ENCODE data around the gene HOXC11.

Gene HOXC11

DNA sequence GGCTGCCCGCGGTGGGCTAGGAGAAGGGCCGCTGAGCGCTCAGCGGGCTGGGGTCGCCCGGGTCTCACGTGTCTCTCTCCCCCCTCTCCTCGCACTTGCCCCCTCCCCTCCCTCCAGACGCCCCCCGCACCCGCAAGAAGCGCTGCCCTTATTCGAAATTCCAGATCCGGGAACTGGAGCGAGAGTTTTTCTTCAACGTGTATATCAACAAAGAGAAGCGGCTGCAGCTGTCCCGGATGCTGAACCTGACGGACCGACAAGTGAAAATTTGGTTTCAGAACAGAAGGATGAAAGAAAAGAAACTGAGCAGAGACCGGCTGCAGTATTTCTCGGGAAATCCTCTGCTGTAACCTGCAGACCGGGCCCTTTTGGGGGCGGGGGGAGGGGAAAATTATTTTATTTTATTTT, 2.1 kb downstream of the HOXC11 start:
- no peak for DNase-seq

DNA sequence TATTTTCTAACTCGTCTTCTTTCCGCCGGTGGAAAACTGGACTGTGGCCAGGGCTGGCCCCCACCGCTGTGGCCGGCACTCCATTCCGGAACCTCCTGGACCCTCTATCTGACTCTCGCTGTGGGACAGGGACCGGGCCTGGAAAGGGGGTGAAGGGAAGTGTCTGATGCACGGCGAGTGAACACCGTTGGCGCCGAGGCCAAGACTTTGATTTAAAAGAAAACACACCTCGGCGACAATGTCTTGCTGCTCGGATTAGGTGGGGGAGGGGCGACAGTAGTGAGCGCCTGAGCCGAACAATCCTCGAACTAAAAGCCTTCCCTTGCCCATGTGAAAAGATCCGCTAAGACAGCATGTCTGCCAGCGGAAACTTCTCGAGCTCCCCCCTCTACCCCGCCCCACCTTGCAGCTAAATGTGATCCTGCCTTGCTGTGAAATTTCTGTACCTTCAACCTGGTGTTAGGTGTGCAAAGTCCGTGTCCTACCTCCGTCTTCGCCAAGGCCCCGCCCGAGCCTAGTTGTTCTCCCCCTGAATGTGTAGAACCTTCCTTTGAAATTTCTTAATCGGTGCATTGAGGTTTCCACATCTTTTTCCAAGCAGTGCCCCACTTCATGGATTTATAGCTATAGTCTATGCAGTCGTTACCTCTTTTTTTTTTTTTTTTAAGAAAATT, 2.7 kb downstream of the HOXC11 start:
- no peak for DNase-seq

DNA sequence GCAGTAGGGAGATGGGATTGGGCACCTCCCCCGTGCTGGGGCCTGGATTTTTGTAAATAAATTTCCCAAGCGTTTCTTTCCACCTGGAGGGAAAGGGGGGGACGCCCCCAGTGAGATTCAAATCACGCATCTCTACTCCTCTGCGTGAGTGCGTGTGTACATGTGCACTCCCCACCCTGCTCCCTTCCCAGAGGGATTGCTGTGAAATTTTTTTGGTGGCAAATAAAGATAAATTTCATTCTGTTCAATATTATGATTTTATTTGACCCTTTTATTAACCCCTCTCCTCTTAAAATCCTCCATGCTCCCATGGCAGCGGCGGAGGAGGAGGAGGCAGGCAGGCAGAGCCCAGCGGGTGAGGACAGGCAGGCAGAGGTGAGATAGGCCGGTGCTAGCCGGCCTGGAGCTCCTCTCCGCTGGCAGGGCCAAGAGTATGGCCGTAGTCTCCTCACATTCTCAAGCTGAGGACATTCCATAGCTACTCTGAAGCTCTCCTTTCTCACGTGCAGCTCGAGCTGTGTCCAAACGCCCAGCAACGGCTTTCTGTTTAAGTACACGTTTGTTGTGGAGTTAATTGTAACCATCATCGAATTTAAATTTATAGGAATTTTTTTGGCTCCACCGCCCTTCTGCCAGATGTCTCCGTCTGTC, 3.4 kb downstream of the HOXC11 start:
- no peak for DNase-seq

DNA sequence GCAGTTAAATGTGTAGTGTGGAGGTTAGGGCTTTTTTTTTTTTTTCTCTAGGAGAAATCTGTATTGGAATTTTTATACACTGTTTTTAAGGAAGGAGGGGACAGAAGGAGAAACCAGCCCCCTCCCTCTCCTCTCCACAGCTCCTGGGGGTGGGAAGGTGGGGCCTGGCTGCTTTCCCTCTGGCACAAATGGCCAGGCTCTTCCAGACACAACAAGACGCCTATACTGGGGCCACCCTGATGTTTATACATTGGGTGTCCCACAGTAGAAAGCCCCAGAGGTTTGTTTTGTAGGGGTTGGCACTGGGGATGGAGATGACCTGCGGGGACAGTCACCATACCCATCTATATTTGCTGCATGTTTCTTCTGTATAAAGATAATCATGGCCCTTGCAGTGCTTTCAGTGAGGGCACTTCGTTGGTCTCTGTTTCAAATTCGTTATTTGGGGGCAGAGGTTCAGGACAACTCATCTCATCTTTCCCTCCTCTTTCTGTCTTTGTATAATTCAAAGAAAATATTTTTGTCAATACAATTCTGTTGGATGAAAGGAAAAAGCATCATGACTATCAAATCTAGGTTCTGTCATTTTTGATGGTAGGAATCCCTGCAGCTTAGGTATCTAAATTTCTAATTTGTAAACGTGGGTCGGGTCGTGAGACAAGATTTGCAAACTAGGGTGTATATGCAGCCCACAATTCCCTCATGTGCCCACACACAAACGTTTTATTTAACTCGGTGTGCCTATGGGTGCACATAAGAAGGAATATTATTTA, 4.1 kb downstream of the HOXC11 start:
- no peak for DNase-seq

DNA sequence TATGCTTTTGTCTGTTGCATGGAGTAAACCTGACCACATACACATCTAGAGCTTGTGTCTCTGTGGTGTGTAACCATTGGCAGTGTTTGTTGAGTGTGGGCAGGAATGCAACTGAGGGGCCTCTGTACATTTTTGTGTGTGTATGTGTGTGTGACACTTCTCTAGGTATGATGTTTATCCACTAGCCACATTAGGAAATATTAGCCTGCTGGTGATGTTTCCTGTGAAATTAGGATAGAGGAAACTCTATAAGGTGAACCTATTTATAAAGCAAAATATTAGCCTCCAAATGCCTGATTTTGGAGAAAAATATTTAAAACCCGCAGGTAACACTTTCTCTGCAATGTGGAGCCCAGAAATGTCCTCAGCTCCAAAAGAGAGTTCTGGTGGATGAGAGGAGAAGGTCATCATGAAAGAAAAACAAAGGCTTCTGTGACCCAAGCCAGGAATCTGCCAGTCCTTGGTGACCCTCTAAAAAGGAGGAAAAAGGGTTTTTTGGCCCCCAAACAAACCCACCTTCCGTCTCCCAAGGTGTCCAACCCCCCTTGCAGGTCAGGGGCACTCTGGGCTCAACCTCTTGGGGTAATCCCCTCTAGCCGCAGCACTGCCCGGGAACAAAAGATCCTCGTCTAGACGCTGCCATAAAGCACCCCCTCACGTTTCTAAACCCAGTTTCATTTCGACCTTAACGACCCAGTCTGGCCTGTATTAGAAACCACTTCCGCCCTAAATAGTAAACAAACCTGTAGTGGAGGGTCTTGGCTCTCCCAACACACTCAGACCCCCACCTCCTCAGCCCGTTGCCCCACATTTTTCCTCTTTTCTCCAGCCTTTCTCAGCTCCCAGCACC, 4.9 kb downstream of the HOXC11 start:
- no peak for DNase-seq

DNA sequence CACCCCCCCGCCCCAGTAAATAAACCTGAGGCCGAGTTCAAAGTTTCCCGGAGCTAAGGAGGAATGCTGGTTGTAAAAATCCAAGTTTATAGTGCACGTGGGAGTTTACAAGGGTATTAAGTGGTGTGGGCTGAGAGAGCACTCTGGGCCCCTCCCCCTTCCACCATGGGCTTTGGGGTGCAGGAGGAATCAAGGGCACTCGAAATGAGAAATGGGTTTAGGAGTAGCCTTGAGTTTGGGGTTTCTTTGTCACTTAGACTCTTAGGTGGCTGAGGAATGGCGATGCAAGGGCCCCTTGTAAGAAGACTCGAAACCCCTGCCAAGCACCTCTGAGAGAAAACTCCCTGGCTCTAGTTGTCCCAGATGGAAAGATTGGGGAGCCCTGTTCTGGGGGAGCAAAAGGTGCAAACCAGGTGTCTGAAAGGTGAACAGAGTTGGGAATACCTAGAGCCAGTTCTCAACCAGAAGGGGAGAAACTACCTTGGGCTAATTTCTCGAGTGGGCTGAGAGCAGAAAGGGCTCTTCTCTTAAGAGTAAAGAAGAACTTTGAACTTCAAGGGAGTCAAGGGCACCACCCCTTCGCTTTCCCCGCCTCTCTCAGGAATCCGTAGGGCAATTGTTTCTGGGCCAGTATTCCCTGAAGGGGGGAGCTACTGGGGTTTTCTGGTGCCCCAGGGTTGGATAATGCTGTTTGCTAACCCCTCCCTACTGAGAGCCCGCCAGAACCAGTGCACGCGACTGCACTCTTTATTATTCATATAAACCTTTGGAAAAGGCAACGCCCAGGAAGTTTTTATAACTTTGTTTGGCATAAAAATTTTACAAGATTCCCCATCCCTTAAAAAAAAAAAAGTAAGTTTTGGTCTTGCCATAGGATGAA, 5.8 kb downstream of the HOXC11 start:
- no peak for DNase-seq

DNA sequence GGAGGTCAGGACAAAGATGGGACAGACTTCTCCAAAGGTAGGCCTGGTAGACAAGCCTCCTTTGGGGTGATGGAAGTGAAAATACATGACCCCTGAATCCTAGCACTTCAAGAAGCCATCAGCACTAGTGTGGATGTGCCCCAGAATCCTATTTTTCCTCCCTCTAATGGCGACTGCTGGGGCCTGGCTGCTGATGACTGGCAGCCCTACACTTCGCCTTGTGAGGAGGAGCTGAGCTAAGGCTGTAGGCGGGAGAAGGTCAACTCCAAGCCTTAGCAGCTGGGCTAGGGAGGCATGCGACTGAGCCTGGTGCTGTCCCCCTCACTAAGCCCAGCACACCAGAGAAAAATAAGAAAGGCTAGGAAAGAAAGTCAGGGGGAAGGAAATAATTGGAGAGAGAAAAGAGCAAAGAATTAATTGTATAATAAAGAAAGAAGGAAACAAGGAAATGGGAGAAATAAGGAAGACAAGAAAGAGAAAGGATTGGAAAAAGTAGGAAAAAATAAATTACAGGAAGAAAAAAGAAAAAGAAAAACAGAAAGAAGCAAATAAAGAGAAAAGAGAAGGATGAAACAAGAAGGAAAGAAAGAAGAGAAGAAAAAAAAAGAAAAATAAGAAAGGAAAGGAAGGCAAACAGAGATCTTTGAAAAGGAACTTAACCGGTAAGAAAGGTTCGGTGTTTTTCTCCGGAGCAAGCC, 7.3 kb downstream of the HOXC11 start:
- DNase-seq: no peak

DNA sequence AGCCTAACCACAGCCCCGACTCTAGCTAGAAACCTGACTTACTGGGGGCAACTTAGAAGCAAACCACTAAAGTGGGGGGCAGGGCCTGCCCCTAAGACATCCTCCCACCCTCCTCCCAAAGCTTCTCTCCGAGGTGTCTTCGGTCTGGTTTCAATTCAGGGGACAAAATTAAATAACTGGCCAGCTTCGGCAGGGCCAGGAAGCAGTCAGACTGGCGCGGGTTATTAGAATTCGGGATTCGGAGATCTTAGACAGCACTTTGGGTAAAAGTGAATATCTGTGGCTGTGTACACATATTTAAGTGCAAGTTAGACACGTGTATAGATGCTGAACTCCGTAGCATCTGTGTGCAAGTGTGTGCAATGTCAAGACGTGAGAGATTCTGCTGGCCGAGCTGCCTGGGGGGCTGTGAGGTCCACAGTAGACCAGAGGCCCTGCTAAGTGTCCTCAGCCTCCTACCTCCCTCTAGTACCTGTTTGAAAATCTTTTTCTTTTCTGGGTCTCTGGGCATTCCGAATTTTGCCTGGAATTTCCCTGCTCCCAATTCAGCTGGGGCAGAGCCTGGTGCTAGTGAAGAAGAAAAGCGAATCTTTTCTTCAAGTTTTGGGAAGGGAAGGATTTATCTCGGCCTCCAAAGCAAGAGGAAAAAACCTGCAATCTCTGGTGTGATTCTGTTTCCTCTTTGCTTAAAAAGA, 8.0 kb downstream of the HOXC11 start:
- DNase-seq: no peak

DNA sequence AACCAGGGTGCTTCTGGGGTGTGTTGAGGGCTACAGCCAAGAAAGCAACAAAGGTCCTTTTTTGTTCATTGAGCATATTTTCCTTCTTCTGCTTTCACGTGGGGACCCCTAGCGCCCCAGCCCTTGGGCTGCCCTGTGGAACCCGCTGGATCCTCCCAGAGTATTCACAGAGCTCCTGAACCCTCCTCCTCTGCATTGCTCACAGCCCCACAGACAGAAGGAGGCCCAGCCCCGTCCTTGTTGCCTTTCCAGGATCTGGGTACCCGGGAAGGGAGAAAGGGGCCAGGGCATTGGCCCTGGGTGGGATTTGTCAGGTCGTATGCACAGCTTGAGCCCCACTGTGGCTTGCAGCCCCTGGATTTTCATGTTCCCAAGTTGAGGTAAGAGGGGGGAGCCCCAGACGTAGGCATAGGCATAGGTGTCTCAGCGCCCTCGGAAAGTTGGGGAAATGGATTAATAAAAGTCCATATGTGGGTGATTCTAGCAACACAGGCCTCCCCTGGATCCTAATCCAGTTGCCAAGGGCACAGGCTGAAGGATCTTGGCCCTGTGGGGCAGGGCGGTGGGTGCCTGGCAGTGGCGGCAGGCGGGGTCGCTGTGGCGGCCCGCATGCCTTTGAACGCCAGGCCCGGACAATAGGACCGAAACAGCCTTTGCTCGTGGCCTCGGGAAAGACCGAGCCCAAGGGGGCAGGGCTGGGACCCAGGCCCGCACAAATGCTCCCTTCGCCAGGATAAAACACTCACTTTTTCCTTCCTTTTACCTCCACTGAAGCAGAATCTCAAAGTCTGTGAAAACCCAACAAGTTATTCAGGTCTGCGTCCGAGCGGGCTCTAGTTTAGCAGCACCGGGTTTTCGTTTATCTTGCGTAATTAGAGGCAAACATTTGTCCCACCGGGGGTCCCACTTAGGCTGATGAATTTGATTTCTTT, 9.0 kb downstream of the HOXC11 start:
- no peak for DNase-seq

DNA sequence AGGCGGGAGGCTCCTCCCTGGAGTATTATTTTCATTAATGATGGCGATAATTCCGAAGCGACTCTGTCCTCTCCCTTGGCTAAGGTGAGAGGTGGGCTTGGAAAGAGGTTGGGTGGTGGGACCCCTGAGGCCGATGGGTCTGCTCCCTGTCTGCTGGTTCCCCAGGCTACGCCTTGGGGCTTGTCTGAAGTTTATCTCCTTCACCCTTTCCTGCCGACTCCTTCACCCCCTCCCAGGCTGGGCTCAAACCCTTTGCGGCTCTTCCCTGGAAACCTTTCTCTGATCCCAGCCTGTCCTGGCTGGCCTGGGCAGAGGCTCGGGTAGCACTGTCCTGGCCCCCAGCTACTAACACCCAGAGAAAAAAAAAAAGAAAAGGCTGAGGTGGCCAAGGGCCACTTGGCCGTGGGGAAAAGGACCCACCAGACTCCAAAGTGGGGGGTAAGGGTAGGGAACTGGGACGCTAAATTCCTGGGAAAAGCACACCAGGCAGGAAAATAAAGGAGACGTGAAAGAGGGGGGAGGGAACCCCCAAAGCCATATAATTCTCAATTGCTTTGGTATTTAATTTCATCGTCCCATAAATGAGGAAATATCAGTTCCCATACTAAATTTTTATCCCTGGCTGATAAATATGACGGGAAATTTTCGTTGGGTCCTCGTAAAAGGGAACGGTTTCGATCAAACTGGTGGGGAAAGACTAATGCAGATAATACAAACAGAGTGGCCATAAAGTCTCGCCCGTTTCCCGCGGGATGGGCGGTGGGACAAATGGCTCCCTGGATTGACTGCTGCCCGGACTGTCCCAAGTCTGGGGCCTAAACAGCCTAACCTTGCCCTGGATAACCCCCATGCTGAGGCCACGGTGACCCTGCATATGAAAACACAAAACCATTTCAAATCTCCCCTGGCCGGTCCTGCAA, 10.0 kb downstream of the HOXC11 start:
- DNase-seq: no peak

DNA sequence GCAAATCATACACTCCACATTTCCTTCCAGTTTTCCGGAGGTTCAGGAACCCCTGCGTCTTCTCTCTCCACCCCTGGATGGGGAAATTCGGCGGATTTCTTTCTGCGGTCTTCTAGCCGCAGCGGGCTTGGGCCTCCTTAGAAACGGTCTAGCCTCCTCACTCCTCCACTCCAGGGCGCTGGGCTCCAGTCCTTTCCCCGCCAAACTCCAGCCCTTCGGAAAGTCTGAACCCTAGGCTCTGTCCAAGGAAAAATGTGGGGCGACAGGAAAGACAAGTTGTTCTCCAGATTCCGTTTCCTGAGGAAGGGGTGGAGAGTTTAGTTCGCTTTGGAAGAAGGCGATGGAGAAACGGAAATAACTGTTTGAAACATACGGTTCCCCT, 10.6 kb downstream of the HOXC11 start:
- no peak for DNase-seq

DNA sequence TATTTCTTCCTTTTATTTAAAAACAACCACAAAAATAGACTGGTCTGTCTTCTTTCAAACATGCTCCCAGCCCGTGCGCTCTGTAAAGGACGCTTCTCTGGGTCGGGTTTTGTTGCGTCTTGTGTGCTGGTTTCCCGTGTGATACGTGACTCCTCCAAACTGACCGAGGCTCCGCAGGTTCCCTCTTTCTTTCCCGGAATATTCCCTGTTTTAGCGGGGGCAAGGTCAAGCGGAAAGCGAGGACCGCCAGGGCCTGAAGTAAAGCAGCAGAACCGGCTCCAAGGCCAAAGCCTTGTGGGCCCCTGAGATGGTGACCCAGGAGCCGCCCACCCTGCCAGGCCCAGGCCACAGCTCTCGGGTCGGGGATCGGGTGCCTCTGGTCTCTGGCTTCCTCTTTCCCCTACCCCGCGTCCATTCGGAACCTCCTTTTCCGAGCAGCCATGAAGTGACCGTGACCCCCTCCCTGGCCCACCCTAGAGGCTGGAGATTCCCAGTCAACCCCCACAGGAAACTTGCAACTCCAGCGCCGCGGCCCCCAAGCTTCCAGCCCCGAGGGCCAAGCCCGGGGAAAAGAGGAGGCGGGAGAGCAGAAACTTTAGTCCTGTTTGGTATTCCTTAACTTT, 11.1 kb downstream of the HOXC11 start:
- no peak for DNase-seq

DNA sequence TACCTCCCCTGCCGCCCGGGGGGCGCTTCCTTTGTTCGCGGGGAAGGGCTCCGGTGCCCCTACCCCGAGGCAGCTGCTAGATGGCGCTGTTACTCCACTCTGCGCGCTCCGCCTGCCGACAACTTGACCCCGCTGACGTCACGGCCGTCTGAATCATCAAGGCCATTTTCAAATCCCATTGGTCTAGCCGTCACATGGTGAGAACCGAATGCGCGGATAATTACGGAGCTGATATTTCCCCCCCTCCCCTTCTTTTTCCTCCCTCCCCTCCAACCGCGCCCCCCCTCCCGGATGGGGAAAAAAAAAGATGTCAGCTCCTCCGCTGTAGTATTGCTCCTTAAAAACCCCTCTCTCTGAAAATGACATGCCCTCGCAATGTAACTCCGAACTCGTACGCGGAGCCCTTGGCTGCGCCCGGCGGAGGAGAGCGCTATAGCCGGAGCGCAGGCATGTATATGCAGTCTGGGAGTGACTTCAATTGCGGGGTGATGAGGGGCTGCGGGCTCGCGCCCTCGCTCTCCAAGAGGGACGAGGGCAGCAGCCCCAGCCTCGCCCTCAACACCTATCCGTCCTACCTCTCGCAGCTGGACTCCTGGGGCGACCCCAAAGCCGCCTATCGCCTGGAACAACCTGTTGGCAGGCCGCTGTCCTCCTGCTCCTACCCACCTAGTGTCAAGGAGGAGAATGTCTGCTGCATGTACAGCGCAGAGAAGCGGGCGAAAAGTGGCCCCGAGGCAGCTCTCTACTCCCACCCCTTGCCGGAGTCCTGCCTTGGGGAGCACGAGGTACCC, 12.2 kb downstream of the HOXC11 start, which contains the start of gene HOXC10:
Gene HOXC10 (plus strand): TSS at position 246 of the 791 bp plus-strand sequence. CDS start 114 bp downstream, at position 360.
- DNase-seq: peak; percentile 85

DNA sequence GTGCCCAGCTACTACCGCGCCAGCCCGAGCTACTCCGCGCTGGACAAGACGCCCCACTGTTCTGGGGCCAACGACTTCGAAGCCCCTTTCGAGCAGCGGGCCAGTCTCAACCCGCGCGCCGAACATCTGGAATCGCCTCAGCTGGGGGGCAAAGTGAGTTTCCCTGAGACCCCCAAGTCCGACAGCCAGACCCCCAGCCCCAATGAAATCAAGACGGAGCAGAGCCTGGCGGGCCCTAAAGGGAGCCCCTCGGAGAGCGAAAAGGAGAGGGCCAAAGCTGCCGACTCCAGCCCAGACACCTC, 12.7 kb downstream of the HOXC11 start:
- DNase-seq: peak; percentile 68

DNA sequence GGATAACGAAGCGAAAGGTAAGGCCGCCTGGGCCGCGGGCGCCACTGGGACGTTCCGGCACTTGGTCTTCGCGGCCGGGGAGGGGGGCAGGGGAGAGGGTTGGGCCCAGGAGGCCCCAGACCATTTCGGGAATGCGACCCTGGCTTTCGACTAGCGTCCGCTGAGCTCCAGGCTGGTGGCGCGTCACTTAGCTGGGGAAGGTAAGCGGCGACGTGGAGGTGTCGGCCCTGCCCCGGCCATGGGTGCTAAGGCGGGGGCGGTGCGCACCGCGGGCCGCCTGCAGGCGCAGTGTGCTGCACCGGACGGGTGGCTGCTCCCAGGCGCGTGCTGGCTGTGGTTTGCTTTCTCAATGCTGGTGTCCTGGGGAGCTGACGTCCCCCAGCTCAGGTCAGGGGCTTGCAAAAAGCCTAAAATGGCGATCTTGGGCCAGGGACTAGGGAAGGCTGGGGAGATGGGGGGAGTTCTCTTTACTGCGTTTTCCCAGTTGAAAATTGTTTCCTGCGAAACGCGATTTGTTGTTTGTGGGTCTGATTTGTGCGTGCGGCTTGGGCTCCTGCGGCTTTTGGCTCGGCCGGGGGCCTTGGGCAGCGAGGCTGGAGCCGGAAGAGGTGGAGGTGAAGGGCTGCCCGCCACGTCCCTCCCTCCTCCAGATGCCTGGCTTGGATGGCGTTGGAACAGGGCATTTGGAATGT, 13.2 kb downstream of the HOXC11 start:
- DNase-seq: no peak

DNA sequence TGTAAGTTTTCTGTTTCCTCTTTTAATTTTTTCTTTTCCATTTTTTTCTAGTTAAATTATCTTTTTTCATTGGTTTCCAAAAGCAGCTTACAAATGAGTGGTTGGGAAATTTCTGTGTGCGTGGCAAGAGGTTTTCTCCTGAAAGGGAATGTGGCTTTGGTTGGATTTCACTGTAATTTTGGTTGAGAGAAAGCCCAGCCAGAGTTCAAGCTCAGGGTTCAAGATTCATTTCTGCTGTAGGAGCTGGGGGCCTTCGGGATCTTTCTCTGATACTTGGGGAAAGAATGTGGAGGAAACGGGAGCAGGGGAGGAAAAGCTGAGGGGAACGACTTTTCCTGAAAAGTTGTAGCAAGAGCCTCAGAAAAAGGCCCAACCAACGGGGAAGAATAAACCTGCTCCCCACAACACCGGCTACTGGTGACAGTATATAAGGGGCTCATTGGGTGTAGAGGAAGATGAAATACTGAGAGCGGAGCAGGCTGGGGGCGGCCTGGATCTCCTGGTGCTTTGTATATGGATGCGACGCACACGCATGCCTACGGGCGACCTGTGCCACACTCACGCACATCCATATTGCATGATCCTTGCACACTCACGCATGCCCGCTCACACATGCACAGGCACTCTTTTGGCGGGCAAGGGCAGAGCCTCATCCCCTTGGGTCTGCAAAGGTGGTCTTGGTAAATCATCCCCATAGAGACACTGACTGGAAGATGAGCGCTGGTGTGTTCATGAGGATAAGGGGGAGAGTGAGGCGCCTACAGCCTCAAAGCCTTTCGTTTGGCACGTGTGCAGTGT, 14.0 kb downstream of the HOXC11 start:
- DNase-seq: peak; percentile 49
